Nephron progenitor cell (in vitro differentiated cells): ENCODE measurements around the gene TXNRD1.
A peak's percentile ranks its signal among the peaks of the same experiment; 100 is the strongest.

Experiments
- DNase-seq: peaks from one replicate; pipeline ENCODE4 v3.0.0; 2021
- H3K27ac Mint-ChIP-seq: 2 replicates; pipeline ENCODE4 v1.8.0; 2021; ENCODE audit warnings: mild to moderate bottlenecking, moderate library complexity, mixed read lengths
- H3K27me3 Mint-ChIP-seq: 2 replicates; pipeline ENCODE4 v1.8.0; 2021; ENCODE audit warnings: mild to moderate bottlenecking, low read depth, mixed read lengths; ENCODE audit not compliant: poor library complexity
- H3K36me3 Mint-ChIP-seq: 2 replicates; pipeline ENCODE4 v1.8.0; 2021; ENCODE audit warnings: low read depth, mixed read lengths
- H3K4me1 Mint-ChIP-seq: 2 replicates; pipeline ENCODE4 v1.8.0; 2021; ENCODE audit warnings: mixed read lengths
- H3K4me3 Mint-ChIP-seq: 2 replicates; pipeline ENCODE4 v1.8.0; 2021; ENCODE audit warnings: mild to moderate bottlenecking, moderate library complexity, mixed read lengths
- H3K9me3 Mint-ChIP-seq: 2 replicates; pipeline ENCODE4 v1.8.0; 2021; ENCODE audit warnings: mild to moderate bottlenecking, moderate library complexity, mixed read lengths
- TF ChIP-seq, protein P1 (sequence below): fragments of 200-600 bp; sonication (generic); IDR thresholded peaks from 2 replicates; pipeline ENCODE4 v1.5.0; 2021; ENCODE audit warnings: antibody characterized with exemption

The TXNRD1 gene

DNA sequence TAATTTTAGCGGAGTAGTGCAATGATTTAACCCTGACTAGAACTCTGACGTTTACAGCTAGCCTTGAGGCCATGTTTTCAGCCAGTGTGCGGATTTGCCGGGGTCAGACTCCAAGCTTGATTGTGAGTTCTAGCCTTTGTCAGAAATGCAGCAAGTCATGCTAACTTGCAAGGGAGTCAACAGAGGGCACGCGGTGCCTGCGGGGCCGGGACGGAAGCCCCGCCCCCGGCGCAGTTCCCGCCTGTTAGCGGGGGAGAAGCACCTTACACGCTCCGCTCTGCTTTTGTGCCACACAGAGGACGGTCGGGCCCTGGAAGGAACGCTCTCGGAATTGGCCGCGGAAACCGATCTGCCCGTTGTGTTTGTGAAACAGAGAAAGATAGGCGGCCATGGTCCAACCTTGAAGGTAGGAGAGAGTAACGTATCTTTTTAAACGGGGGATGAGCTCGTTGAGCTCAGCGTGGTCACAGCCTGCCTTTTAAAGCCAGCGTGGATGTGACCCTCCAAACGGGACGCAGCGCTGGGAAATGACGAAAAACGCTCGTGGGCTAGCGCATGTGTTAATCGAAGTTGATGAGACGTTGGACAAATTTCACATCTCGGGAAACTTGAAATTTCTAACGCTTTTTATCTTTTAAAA is 73.2 kb downstream of the TXNRD1 start:
- H3K27ac Mint-ChIP-seq, result peak overlapping the region; percentile 99
- peaks cover 4% of the 10 kb centered on the region for H3K27me3 Mint-ChIP-seq
- H3K4me3 Mint-ChIP-seq, result peak overlapping the region; percentile 97
- H3K9me3 Mint-ChIP-seq, result peaks cover 4% of the 10 kb centered on the region
- H3K36me3 Mint-ChIP-seq, result peaks cover 24% of the 10 kb centered on the region
- H3K4me1 Mint-ChIP-seq, result peaks cover 50% of the 10 kb centered on the region
- peak; percentile 82 for DNase-seq
- TF ChIP-seq, protein P1, sequence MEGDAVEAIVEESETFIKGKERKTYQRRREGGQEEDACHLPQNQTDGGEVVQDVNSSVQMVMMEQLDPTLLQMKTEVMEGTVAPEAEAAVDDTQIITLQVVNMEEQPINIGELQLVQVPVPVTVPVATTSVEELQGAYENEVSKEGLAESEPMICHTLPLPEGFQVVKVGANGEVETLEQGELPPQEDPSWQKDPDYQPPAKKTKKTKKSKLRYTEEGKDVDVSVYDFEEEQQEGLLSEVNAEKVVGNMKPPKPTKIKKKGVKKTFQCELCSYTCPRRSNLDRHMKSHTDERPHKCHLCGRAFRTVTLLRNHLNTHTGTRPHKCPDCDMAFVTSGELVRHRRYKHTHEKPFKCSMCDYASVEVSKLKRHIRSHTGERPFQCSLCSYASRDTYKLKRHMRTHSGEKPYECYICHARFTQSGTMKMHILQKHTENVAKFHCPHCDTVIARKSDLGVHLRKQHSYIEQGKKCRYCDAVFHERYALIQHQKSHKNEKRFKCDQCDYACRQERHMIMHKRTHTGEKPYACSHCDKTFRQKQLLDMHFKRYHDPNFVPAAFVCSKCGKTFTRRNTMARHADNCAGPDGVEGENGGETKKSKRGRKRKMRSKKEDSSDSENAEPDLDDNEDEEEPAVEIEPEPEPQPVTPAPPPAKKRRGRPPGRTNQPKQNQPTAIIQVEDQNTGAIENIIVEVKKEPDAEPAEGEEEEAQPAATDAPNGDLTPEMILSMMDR, result no peak

DNA sequence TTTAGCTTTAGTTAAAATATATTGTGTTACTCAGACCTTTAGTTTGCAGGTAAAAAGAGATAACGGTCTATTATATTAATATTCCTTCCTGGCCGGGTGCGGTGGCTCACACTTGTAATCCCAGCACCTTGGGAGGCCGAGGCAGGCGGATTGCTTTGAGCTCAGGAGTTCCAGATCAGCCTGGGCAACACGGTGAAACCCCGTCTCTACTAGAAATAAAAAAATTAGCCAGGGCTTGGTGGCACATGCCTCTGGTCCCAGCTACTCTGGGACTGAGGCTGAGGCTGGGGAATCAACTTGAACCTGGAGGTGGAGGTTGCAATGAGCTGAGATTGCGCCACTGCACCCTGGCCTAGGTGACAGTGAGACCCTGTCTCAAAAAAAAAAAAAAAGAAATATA is 74.7 kb downstream of the TXNRD1 start:
- peaks cover 61% of the 10 kb centered on the region for H3K4me1 Mint-ChIP-seq
- no peak for DNase-seq
- H3K9me3 Mint-ChIP-seq, result peaks cover 4% of the 10 kb centered on the region
- H3K27me3 Mint-ChIP-seq, result peaks cover 4% of the 10 kb centered on the region
- no peak overlapping the region for H3K27ac Mint-ChIP-seq
- H3K36me3 Mint-ChIP-seq, result peaks cover 39% of the 10 kb centered on the region
- TF ChIP-seq, protein P1, result no peak
- H3K4me3 Mint-ChIP-seq, result no peak overlapping the region

DNA sequence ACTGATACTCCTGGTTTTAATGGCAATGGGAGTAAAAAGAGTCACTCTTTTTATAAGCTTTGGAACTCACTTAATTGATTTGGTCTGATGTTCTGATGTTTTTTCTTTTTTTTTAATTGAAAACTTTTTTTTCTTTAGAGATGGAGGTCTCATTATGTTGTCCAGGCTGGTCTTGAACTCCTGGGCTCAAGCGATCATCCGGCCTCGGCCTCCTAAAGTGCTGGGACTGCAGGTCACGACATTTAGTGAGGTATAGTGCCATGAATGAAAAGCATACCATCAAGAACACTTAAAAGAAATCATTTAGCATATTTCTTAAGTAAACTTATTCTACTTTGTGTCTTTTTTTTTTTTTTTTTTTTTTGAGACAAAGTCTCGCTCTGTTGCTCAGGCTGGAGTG is 75.3 kb downstream of the TXNRD1 start:
- Mint-ChIP-seq H3K4me3 (peak overlapping the region; percentile 45), H3K36me3 (peaks cover 45% of the 10 kb centered on the region)

DNA sequence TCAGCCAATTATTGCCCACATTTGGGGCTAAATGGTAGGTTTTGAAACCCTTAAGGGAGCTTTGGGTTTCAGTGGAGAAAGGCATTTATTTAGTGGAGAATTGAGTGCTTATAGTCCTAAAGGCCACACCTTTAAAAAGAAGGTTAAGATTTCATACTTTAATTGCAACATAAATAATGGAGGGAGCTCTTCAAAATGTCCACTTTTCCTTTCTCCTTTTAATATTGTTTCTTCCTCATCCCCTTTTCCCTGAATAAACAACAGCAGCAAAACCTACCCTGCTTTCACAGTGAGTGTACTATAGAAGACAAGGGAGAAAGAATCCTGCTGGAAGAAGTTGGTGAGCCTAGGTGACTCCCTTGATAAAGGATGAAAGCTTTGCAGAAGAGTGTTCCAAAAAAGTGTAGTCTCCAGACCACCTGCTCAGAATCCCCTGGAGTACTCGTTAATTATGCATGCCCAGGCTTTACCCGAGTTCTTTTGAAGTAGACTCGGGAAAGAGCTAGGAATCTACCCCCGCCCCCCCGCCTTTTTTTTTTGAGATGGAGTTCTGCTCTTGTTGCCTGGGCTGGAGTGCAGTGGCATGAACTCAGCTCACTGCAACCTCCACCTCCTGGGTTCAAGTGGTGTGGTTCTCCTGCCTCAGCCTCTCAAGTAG is 76.4 kb downstream of the TXNRD1 start:
- no peak for DNase-seq
- H3K9me3 Mint-ChIP-seq, result peaks cover 4% of the 10 kb centered on the region
- TF ChIP-seq, protein P1, result no peak
- peaks cover 4% of the 10 kb centered on the region for H3K27me3 Mint-ChIP-seq
- H3K27ac Mint-ChIP-seq, result no peak overlapping the region
- peaks cover 51% of the 10 kb centered on the region for H3K36me3 Mint-ChIP-seq
- H3K4me3 Mint-ChIP-seq, result no peak overlapping the region
- H3K4me1 Mint-ChIP-seq, result peaks cover 50% of the 10 kb centered on the region

More for the DNA sequence above, 75.3 kb downstream of the TXNRD1 start:
- no peak for DNase-seq
- no peak overlapping the region for H3K27ac Mint-ChIP-seq
- H3K9me3 Mint-ChIP-seq, result peaks cover 4% of the 10 kb centered on the region
- TF ChIP-seq, protein P1, result no peak
- peaks cover 4% of the 10 kb centered on the region for H3K27me3 Mint-ChIP-seq
- H3K4me1 Mint-ChIP-seq, result peaks cover 60% of the 10 kb centered on the region

DNA sequence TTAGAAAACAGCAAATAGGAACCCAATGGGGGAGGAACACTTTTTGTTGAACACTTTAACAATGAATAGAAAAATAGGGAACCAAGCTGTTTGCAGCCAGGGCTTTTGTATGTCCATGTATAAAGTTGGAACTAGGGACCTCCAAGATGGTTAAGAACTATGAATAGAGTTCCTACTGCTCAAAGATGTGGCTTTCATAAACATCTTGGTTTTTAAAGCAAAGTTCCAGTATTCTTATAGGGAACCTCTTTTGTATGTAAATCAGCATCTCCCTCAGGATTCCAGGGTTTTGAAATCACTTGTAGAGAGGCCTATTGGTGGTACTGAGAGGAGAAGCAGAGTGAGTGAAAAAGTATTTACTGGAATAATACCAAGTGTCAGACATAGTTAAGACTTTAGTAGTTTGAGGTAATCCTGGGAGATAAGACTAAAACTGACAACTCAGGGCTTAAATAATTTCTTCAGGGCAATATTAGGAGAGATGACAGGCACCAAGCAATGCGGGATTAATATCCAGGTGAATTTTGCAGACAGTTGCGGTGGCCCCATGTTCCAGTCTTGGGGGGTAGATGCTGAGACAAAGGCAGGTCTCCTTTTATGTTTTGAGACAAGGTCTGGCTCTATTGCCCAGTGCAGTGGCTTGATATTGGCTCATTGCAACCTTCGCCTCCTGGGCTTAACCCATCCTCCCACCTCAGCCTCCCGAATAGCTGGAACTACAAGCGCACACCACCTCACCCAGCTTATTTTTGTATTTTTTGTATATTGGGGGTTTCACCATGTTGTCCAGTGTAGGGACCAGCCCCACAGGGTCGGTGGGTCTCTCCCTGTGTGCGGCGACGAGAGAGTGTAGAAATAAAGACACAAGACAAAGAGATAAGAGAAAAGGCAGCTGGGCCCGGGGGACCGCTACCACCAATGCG is 77.6 kb downstream of the TXNRD1 start:
- TF ChIP-seq, protein P1, result no peak
- Mint-ChIP-seq H3K27me3 (no peaks in the 10 kb centered on the region), H3K27ac (peak overlapping the region; percentile 54), H3K4me3 (no peak overlapping the region), H3K36me3 (peaks cover 60% of the 10 kb centered on the region), H3K9me3 (peaks cover 4% of the 10 kb centered on the region), H3K4me1 (peaks cover 49% of the 10 kb centered on the region)
- DNase-seq, result no peak
